Vagina (tissue), 2 donors: Measurements from ENCODE around the gene PRTN3. TPM values are rescaled to one million over a fixed set of nuclear protein-coding genes. Genes with fewer than 3 reads are reported as not detected.
A peak's percentile ranks its signal among the peaks of the same experiment; 100 is the strongest.
"Not testable (repeated sequence)": the region's sequence is repeated elsewhere in the genome, so short reads cannot be mapped to it uniquely, and the experiment has no call there.

ENCODE experiments used
- DNase-seq, 2 donors: peaks; one replicate each; pipeline ENCODE4 v3.0.0-alpha.2; 2017; ENCODE audit errors: extremely low spot score in 2 of 2
- H3K27ac ChIP-seq: fragments of 200-600 bp; sonication (generic); one replicate; pipeline ENCODE4 v1.5.1; 2019
- H3K27me3 ChIP-seq: fragments of 200-600 bp; sonication (generic); one replicate; pipeline ENCODE4 v1.5.1; 2019
- H3K36me3 ChIP-seq, 2 donors: fragments of 200-600 bp; sonication (generic); one replicate each; pipeline ENCODE4 v1.5.1; 2017 to 2019
- H3K4me1 ChIP-seq: fragments of 200-600 bp; sonication (generic); one replicate; pipeline ENCODE4 v1.5.1; 2019
- H3K4me3 ChIP-seq, 2 donors: fragments of 200-600 bp; sonication (generic); 1 replicate in 1 of 2; 2 replicates in 1 of 2; pipeline ENCODE4 v1.5.1; 2016 to 2019
- H3K9me3 ChIP-seq: fragments of 200-600 bp; sonication (generic); one replicate; pipeline ENCODE4 v1.5.1; 2019
- POLR2A ChIP-seq, 2 donors: fragments of 450-650 bp; IDR thresholded peaks; one replicate each; pipeline ENCODE4 v1.6.1; 2017; ENCODE audit warnings: antibody characterized with exemption in 2 of 2, mild to moderate bottlenecking in 2 of 2, moderate library complexity in 2 of 2
- POLR2AphosphoS5 ChIP-seq, 2 donors: sonication (generic); formaldehyde crosslinking; IDR thresholded peaks; one replicate each; pipeline ENCODE4 v1.9.0; 2017; ENCODE audit warnings: antibody characterized with exemption in 2 of 2, mild to moderate bottlenecking in 2 of 2, low read depth in 1 of 2; ENCODE audit not compliant: insufficient read depth in 1 of 2
- intact Hi-C: fragments of 100-400 bp; cut with DNase I; formaldehyde crosslinking; loops from one replicate; pipeline ENCODE4 v1.15.1; 2023
- total RNA-seq: library from RNA; depleted of rRNA; stranded (reverse); fragments of >200 nt; gene quantifications from one replicate; pipeline ENCODE4 v1.2.3, GENCODE V29; 2016
- TF ChIP-seq, protein P1 (sequence below), 3 experiments: fragments of 450-650 bp in 2 of 3; fragments of 200-600 bp in 1 of 3; sonication (generic) in 1 of 3; IDR thresholded peaks; one replicate each; pipeline ENCODE4 v1.5.1; 2017 to 2019; ENCODE audit warnings: antibody characterized with exemption in 3 of 3, mild to moderate bottlenecking in 2 of 3, moderate library complexity in 2 of 3

PRTN3 gene
- total RNA-seq, 1 donor from 2014 or later, result not detected

DNA sequence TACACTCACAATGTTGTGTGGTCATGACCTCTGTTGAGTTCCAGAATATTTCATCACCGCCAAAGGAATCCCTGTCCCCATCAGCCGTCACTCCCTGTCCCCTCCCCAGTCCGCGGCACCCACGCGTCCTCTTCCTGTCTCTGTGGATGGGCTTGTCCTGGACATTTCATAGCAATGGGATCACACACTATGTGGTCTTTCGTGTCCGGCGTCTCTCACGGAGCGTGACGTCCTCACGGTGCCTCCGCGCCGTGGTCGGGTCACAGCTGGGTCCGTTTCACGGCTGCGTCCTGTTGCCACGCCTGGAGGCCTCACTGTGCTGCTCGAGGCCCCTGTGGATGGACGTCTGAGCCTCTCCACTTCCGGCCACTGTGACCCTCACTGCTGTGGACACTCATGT is 6.6 kb upstream of the PRTN3 start:
- no peak overlapping the region for H3K27ac ChIP-seq
- DNase-seq, result no peak
- no peak overlapping the region for H3K4me3 ChIP-seq
- no peaks in the 10 kb centered on the region for H3K36me3 ChIP-seq
- intact Hi-C loops, result no loop called here
- H3K4me1 ChIP-seq, result no peaks in the 10 kb centered on the region
- H3K27me3 ChIP-seq, result no peaks in the 10 kb centered on the region
- H3K9me3 ChIP-seq, result no peaks in the 10 kb centered on the region
- TF ChIP-seq POLR2AphosphoS5 (IDR thresholded peaks at IDR 0.05; ENCODE audit: insufficient read depth in 1 of 2, low read depth in 1 of 2) (no peak), POLR2A (IDR thresholded peaks at IDR 0.05) (no peak)
- TF ChIP-seq, protein P1, sequence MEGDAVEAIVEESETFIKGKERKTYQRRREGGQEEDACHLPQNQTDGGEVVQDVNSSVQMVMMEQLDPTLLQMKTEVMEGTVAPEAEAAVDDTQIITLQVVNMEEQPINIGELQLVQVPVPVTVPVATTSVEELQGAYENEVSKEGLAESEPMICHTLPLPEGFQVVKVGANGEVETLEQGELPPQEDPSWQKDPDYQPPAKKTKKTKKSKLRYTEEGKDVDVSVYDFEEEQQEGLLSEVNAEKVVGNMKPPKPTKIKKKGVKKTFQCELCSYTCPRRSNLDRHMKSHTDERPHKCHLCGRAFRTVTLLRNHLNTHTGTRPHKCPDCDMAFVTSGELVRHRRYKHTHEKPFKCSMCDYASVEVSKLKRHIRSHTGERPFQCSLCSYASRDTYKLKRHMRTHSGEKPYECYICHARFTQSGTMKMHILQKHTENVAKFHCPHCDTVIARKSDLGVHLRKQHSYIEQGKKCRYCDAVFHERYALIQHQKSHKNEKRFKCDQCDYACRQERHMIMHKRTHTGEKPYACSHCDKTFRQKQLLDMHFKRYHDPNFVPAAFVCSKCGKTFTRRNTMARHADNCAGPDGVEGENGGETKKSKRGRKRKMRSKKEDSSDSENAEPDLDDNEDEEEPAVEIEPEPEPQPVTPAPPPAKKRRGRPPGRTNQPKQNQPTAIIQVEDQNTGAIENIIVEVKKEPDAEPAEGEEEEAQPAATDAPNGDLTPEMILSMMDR (IDR thresholded peaks at IDR 0.05), result no peak

DNA sequence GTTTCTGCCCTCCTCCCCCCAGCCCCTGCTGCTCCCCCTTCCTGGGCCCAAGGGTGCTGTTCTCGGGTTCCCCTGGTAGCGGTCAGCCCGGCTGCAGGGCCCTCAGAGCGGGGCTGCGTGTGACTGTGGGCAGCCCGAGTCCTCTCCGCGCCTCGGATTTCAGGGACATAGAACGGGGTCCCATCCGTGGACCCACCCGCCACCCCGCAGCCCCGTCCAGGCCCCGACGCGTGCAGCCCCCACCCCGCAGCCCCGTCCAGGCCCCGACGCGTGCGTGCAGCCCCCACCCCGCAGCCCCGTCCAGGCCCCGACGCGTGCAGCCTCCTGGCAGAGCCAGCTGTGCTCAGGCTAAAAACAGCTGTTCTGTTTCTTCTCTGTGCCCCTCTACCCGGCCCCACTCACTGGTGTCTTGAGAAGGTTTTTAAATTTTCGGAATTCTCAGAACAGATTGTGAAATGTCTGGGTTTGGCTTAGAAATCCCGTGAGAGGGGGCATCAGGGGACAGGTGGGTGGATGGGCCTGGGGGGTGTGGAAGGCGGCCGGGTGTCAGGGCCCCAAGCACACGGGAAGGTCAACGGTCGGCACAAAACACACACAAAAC is 5.5 kb upstream of the PRTN3 start:
- no peak for TF ChIP-seq POLR2A (IDR thresholded peaks at IDR 0.05)
- TF ChIP-seq, protein P1 (IDR thresholded peaks at IDR 0.05), result no peak
- TF ChIP-seq POLR2AphosphoS5 (IDR thresholded peaks at IDR 0.05; ENCODE audit: insufficient read depth in 1 of 2, low read depth in 1 of 2), result no peak
- Histone ChIP-seq H3K4me3 (no peak overlapping the region), H3K9me3 (no peaks in the 10 kb centered on the region), H3K27ac (no peak overlapping the region), H3K36me3 (no peaks in the 10 kb centered on the region), H3K27me3 (no peaks in the 10 kb centered on the region), H3K4me1 (no peaks in the 10 kb centered on the region)
- intact Hi-C loops, result no loop called here
- DNase-seq, result no peak

DNA sequence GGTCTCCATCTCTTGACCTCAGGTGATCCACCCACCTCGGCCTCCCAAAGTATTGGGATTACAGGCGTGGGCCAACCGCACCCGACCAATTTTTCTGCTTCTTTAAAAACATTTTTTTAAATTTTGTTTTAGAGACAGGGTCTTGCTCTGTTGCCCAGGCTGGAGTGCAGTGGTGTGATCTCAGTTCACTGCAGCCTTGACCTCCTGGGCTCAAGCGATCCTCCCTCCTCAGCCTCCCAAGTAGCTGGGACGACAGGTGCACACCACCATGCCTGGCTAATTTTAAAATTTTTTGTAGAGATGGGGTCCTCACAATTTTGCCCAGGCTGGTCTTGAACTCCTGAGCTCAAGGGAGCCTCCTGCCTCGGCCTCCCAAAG is 2.0 kb downstream of the PRTN3 start:
- DNase-seq, H3K4me3 ChIP-seq, intact Hi-C loops, H3K36me3 ChIP-seq, H3K27ac ChIP-seq, H3K9me3 ChIP-seq, H3K27me3 ChIP-seq: not testable (repeated sequence)
- peaks cover 21% of the 10 kb centered on the region for H3K4me1 ChIP-seq

DNA sequence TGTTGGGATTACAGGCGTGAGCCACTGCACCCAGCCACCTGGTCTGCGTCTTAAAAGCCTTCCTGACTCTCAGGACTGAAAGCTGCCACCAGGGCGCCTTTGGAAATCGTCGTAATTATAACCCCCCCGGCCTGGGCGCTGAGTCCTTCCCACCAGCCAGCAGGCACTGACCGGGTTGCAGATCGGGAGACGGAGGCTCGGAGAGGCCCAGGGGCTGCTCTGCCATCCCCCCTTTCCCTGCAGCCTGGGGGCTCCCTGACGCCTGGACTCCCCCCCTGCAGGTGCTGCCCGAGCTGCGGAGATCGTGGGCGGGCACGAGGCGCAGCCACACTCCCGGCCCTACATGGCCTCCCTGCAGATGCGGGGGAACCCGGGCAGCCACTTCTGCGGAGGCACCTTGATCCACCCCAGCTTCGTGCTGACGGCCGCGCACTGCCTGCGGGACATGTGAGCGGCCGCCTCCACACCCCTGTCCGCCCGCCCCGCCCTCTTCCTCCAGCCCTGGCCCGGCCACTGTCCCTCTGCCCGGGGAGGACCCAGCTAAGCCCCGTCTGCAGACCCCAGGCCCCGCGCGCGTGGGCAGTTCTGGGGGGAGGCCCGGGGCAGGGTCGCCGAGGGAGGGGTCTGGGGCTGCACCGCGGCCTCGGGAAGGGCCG is 2.5 kb downstream of the PRTN3 start:
- H3K9me3 ChIP-seq, result no peaks in the 10 kb centered on the region
- no peak for TF ChIP-seq POLR2A (IDR thresholded peaks at IDR 0.05)
- TF ChIP-seq POLR2AphosphoS5 (IDR thresholded peaks at IDR 0.05; ENCODE audit: insufficient read depth in 1 of 2, low read depth in 1 of 2), result no peak
- TF ChIP-seq, protein P1 (IDR thresholded peaks at IDR 0.05), result no peak
- DNase-seq, result no peak
- intact Hi-C loops, result no loop called here
- H3K4me1 ChIP-seq, result peaks cover 26% of the 10 kb centered on the region
- no peaks in the 10 kb centered on the region for H3K27me3 ChIP-seq
- H3K27ac ChIP-seq, result no peak overlapping the region
- H3K36me3 ChIP-seq, result no peaks in the 10 kb centered on the region
- peak overlapping the region; percentile 24 to 28 for H3K4me3 ChIP-seq

DNA sequence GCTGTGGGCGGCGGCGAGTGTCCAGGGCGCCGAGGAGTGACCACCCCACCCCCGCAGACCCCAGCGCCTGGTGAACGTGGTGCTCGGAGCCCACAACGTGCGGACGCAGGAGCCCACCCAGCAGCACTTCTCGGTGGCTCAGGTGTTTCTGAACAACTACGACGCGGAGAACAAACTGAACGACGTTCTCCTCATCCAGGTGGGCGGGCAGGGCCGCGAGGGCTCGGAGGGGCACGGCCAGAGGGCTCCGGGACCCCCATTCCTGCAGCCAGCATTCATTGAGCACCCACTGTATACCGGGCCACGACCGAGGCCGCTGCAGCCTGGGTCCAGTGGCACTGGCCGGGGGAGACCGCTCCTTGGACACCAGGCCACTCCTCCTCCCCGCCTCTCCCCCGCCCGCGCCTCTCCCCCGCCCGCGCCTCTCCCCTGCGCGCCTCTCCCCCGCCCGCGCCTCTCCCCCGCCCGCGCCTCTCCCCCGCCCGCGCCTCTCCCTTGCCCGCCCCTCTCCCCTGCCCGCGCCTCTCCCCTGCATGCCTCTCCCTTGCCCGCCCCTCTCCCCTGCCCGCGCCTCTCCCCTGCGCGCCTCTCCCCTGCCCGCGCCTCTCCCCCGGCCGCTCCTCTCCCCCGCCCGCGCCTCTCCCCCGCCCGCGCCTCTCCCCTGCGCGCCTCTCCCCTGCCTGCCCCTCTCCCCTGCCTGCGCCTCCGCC is 3.2 kb downstream of the PRTN3 start:
- H3K27ac ChIP-seq, result no peak overlapping the region
- H3K4me1 ChIP-seq, result peaks cover 32% of the 10 kb centered on the region
- peak overlapping the region; percentile 24 to 28 for H3K4me3 ChIP-seq
- TF ChIP-seq POLR2A (IDR thresholded peaks at IDR 0.05) (no peak), POLR2AphosphoS5 (IDR thresholded peaks at IDR 0.05; ENCODE audit: insufficient read depth in 1 of 2, low read depth in 1 of 2) (no peak)
- TF ChIP-seq, protein P1 (IDR thresholded peaks at IDR 0.05), result no peak
- no peaks in the 10 kb centered on the region for H3K36me3 ChIP-seq
- H3K9me3 ChIP-seq, result no peaks in the 10 kb centered on the region
- intact Hi-C loops, result no loop called here
- DNase-seq, result no peak
- no peaks in the 10 kb centered on the region for H3K27me3 ChIP-seq
